ENCODE measurements around the gene COQ9.
"Not testable (repeated sequence)": the region's sequence is repeated elsewhere in the genome, so short reads cannot be mapped to it uniquely, and the experiment has no call there.

COQ9 gene
- long read RNA-seq, transcript COQ9-201 (9 exons, 1,677 nt) = major isoform, 468 of 576 reads
- long read RNA-seq, transcript COQ9-215 (5 exons, 1,027 nt) = minor isoform, 5 of 576 reads
- long read RNA-seq, partial matches to known transcripts = 20 of 576 reads
- long read RNA-seq, other reads (novel, unspliced or antisense) = 80 of 576 reads

GRCh38 chr16:57447186-57447962, at the start of gene COQ9, which contains the start of gene CIAPIN1:
Gene COQ9 (plus strand): TSS chr16:57447479. CDS start chr16:57447506, 27 bp downstream.
Gene CIAPIN1 (minus strand): TSS chr16:57447385. CDS start chr16:57440928, 6,457 bp downstream.
- no peaks in the 10 kb centered on the region for H3K27me3 ChIP-seq (ENCODE audit: insufficient read depth, poor library complexity, severe bottlenecking)
- H3K4me3 ChIP-seq (replicated peaks; ENCODE audit: insufficient read depth, low read length) = peak within 1 kb of the TSS; percentile 97
- peak; percentile 90 to 95 for DNase-seq (ENCODE audit: low read depth in 1 of 2, low spot score in 1 of 2)
- TF ChIP-seq GABPA (IDR thresholded peaks at IDR 0.05; ENCODE audit: low read depth) (0 out of 2 replicates have a peak, but pooled peaks have one; percentile 41), SPI1 (IDR thresholded peaks at IDR 0.05; ENCODE audit: borderline replicate concordance, low read depth) (peak; percentile 58; the same call in 1 of the 2 replicates), POLR2AphosphoS5 (IDR thresholded peaks at IDR 0.05; ENCODE audit: low read depth) (peak; percentile 78)
- TF ChIP-seq, protein P1, sequence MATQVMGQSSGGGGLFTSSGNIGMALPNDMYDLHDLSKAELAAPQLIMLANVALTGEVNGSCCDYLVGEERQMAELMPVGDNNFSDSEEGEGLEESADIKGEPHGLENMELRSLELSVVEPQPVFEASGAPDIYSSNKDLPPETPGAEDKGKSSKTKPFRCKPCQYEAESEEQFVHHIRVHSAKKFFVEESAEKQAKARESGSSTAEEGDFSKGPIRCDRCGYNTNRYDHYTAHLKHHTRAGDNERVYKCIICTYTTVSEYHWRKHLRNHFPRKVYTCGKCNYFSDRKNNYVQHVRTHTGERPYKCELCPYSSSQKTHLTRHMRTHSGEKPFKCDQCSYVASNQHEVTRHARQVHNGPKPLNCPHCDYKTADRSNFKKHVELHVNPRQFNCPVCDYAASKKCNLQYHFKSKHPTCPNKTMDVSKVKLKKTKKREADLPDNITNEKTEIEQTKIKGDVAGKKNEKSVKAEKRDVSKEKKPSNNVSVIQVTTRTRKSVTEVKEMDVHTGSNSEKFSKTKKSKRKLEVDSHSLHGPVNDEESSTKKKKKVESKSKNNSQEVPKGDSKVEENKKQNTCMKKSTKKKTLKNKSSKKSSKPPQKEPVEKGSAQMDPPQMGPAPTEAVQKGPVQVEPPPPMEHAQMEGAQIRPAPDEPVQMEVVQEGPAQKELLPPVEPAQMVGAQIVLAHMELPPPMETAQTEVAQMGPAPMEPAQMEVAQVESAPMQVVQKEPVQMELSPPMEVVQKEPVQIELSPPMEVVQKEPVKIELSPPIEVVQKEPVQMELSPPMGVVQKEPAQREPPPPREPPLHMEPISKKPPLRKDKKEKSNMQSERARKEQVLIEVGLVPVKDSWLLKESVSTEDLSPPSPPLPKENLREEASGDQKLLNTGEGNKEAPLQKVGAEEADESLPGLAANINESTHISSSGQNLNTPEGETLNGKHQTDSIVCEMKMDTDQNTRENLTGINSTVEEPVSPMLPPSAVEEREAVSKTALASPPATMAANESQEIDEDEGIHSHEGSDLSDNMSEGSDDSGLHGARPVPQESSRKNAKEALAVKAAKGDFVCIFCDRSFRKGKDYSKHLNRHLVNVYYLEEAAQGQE (IDR thresholded peaks at IDR 0.05; ENCODE audit: insufficient replicate concordance, low read depth) = peak; percentile 80
- TF ChIP-seq, protein P2, sequence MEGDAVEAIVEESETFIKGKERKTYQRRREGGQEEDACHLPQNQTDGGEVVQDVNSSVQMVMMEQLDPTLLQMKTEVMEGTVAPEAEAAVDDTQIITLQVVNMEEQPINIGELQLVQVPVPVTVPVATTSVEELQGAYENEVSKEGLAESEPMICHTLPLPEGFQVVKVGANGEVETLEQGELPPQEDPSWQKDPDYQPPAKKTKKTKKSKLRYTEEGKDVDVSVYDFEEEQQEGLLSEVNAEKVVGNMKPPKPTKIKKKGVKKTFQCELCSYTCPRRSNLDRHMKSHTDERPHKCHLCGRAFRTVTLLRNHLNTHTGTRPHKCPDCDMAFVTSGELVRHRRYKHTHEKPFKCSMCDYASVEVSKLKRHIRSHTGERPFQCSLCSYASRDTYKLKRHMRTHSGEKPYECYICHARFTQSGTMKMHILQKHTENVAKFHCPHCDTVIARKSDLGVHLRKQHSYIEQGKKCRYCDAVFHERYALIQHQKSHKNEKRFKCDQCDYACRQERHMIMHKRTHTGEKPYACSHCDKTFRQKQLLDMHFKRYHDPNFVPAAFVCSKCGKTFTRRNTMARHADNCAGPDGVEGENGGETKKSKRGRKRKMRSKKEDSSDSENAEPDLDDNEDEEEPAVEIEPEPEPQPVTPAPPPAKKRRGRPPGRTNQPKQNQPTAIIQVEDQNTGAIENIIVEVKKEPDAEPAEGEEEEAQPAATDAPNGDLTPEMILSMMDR (IDR thresholded peaks at IDR 0.05; ENCODE audit: insufficient read depth, low read length) = no peak
- H3K27ac ChIP-seq (replicated peaks) = peak within 1 kb of the TSS; percentile 87

DNA sequence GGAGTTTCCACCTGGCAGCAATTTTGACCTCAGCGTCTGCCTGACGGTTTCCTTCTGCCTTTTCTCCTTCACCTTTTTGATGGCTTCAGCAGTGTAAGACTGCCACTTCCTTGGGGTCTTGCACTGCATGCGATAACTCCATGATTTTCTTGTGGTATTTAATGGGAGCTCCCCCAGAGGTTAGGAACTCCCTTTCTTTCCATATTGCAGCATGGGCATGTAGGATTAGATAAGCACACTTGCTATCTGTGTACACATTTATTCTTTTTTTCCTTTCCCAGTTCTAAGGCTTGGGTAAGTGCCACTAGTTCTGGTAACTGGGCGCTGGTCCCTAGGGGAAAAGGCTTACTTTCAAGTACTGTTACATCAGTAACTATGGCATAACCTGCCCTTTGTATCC, 49.8 kb upstream of the COQ9 start:
- not testable (repeated sequence) for H3K27ac ChIP-seq (replicated peaks); H3K4me3 ChIP-seq (replicated peaks; ENCODE audit: insufficient read depth, low read length); DNase-seq (ENCODE audit: low read depth in 1 of 2, low spot score in 1 of 2); H3K27me3 ChIP-seq (ENCODE audit: insufficient read depth, poor library complexity, severe bottlenecking)

DNA sequence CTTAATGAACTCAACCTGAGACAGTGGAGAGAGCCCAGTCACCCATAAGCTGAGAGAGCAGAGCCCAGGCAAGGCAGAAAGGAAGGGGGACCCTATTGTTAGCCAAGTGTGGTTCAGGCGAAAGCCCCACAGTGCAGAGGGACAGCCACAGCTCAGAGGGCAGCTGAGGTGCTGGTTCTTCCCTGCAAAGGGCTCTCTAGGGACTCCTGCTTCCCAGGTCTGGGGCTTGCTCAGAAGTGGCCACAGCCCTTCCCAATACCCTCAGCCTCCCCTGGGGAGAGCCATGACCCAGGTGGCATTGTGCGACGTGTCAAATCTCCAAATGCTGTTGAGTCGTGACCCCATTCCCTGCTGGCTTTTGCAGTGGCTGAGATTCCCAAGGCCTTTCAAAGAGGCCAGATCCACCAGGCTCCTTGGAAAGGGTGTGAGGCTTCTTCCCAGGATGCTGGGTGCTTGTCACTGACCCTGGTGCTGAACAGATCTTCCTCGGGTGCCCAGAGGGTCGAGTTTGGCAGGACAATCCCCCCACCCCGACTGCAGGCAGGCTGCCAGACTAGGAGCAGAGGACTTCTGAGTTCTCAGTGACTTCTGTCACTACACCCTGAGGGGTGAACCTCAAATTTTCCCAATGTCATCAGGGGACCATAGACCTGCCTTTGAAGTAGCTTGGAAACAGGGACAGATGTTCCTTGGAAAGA, 45.2 kb upstream of the COQ9 start:
- TF ChIP-seq, protein P1 (IDR thresholded peaks at IDR 0.05; ENCODE audit: insufficient replicate concordance, low read depth) = peak; percentile 81
- TF ChIP-seq GABPA (IDR thresholded peaks at IDR 0.05; ENCODE audit: low read depth) (no peak), POLR2AphosphoS5 (IDR thresholded peaks at IDR 0.05; ENCODE audit: low read depth) (no peak)
- no peak overlapping the region for H3K27ac ChIP-seq (replicated peaks)
- DNase-seq (ENCODE audit: low read depth in 1 of 2, low spot score in 1 of 2) = no peak

GRCh38 chr16:57403965-57404817, 43.1 kb upstream of the COQ9 start, which contains the start of gene CCL17:
Gene CCL17 (plus strand): TSS chr16:57404767. CDS start chr16:57413933, 9,166 bp downstream.
- Histone ChIP-seq H3K27me3 (ENCODE audit: insufficient read depth, poor library complexity, severe bottlenecking) (no peaks in the 10 kb centered on the region), H3K4me3 (replicated peaks; ENCODE audit: insufficient read depth, low read length) (no peak within 1 kb of the TSS), H3K27ac (replicated peaks) (no peak within 1 kb of the TSS)
- DNase-seq (ENCODE audit: low read depth in 1 of 2, low spot score in 1 of 2) = no peak
- TF ChIP-seq POLR2AphosphoS5 (IDR thresholded peaks at IDR 0.05; ENCODE audit: low read depth) (no peak), GABPA (IDR thresholded peaks at IDR 0.05; ENCODE audit: low read depth) (no peak), SPI1 (IDR thresholded peaks at IDR 0.05; ENCODE audit: borderline replicate concordance, low read depth) (no peak)
- TF ChIP-seq, protein P1 (IDR thresholded peaks at IDR 0.05; ENCODE audit: insufficient replicate concordance, low read depth) = no peak

More for the DNA sequence above, 45.2 kb upstream of the COQ9 start:
- no peak overlapping the region for H3K4me3 ChIP-seq (replicated peaks; ENCODE audit: insufficient read depth, low read length)
- no peaks in the 10 kb centered on the region for H3K27me3 ChIP-seq (ENCODE audit: insufficient read depth, poor library complexity, severe bottlenecking)

Data from HL-60 (cell line).